Stimulated activated memory B cell treated with anti-CD40 and anti-IgM and Interleukin-4, amounts not matched to agents 10 μg/mL and 1 μg/mL and 100 μg/mL, for 72 hours (primary cell): ENCODE results near the gene KARS1.
A peak's percentile ranks its signal among the peaks of the same experiment; 100 is the strongest.

Experiments
- ATAC-seq: fragments of 150-1000 bp; cut with Tn5 transposase; 2 replicates; pipeline ENCODE4 v1.10.0; 2021
- H3K27ac Mint-ChIP-seq: one replicate; pipeline ENCODE4 v1.8.0; 2022; ENCODE audit warnings: mild to moderate bottlenecking, mixed read lengths
- H3K27me3 Mint-ChIP-seq: one replicate; pipeline ENCODE4 v1.8.0; 2022; ENCODE audit warnings: mixed read lengths
- H3K36me3 Mint-ChIP-seq: one replicate; pipeline ENCODE4 v1.8.0; 2022; ENCODE audit warnings: mixed read lengths
- H3K4me1 Mint-ChIP-seq: one replicate; pipeline ENCODE4 v1.8.0; 2022; ENCODE audit warnings: mixed read lengths
- H3K4me3 Mint-ChIP-seq: one replicate; pipeline ENCODE4 v1.8.0; 2022; ENCODE audit warnings: mild to moderate bottlenecking, moderate library complexity, mixed read lengths
- H3K9me3 Mint-ChIP-seq: one replicate; pipeline ENCODE4 v1.8.0; 2022; ENCODE audit warnings: mixed read lengths

KARS1 gene

DNA sequence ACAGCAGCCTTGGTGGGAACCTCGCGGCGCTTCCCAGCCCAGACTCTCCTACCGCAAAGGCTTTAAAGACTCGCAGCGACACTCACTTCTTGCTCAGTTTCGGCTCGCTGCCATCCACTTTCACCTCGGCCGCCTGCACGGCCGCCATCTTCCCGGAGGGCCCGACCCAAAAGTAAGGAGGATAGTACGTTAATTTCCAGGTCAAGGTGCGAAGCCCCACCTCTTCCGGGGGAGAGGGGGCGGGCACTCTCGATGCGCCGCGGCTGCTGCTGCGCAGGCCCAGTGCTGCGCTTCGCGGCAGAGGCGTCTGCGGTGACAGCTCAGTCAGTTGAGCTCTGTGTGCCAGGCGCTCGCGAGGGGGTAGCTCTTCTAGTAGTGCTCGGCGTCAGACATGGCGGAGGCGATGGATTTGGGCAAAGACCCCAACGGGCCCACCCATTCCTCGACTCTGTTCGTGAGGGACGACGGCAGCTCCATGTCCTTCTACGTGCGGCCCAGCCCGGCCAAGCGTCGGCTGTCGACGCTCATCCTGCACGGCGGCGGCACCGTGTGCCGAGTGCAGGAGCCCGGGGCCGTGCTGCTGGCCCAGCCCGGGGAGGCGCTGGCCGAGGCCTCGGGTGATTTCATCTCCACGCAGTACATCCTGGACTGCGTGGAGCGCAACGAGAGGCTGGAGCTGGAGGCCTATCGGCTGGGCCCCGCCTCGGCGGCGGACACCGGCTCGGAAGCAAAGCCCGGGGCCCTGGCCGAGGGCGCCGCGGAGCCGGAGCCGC is at the start of gene KARS1, which contains the start of gene TERF2IP:
Gene KARS1, minus strand, starts transcription at position 174 of the 773 bp plus-strand sequence. Its CDS starts 26 bp downstream, at position 148.
Gene TERF2IP, plus strand, starts transcription at position 282 of the 773 bp plus-strand sequence. Its CDS starts 110 bp downstream, at position 392.
- Mint-ChIP-seq H3K36me3 (peaks cover 22% of the 10 kb centered on the region), H3K4me1 (peaks cover 49% of the 10 kb centered on the region), H3K27ac (peak within 1 kb of the TSS; percentile 97), H3K27me3 (no peaks in the 10 kb centered on the region), H3K9me3 (no peaks in the 10 kb centered on the region), H3K4me3 (peak within 1 kb of the TSS; percentile 92)
- ATAC-seq = peak; percentile 97

DNA sequence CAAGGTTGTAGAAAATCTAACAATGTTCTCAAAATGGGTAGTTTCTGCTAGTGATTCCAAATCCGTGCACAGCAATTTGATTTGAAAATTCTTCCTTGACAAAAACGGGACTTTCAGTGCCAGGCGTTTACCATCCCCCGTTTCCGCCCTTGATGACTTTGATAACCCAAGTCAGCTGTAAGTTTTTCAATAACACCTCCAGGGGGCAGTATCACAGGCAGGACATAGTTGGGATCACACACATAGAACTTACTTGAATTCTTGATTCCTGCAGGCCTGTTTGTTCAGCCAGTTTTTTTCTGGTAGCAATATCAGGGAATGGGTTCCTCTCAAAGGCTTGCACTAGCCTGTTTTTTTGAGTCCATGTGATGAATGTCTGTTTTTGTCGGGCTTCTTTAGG is 48.2 kb upstream of the KARS1 start:
- Mint-ChIP-seq H3K36me3 (no peaks in the 10 kb centered on the region), H3K4me3 (no peak overlapping the region)

DNA sequence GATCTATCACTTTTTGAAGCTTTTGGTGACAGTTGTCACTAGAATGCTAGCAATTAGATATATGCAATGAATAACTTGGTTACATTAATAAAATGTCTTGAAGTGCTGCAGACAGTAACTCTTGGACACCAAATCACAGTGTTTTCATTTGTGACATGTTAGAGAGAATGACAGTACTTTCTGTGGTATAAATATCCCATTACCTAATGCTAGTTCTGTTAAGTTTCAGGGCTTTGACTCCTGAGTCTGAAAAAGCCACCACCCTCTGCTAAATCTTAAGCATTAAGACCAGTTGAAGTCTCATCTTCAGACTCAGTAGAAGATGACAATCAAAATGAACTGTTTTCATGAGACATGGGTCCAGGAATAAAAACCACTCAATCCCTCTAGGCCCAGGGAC is 39.9 kb upstream of the KARS1 start:
- Mint-ChIP-seq H3K4me1 (no peaks in the 10 kb centered on the region), H3K36me3 (peaks cover 18% of the 10 kb centered on the region), H3K4me3 (no peak overlapping the region), H3K9me3 (peaks cover 12% of the 10 kb centered on the region), H3K27ac (no peak overlapping the region), H3K27me3 (no peaks in the 10 kb centered on the region)
- no peak for ATAC-seq

More for the DNA sequence above, 48.2 kb upstream of the KARS1 start:
- no peaks in the 10 kb centered on the region for H3K9me3 Mint-ChIP-seq
- no peaks in the 10 kb centered on the region for H3K4me1 Mint-ChIP-seq
- H3K27me3 Mint-ChIP-seq = no peaks in the 10 kb centered on the region
- no peak overlapping the region for H3K27ac Mint-ChIP-seq
- ATAC-seq = no peak

DNA sequence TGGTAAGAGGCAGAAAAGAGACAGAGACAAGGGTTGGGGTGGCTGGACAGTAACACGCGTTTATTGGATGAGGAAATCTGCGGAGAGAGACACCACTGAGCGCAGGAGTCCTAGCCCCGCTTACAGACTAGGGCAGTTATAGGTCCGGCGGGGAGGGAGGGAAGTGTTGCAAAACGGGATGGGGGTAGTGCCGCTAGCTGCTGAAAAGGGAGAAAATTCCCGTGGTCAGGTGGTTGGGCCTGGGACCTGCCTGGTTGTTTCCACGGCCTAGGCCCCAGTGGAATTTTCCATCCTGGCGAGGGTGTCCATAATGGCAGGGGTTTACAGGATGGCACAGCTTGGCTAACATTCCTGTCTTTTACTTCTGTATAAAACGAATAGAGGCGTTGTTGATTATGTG is 34.8 kb upstream of the KARS1 start:
- Mint-ChIP-seq H3K27ac (no peak overlapping the region), H3K36me3 (peaks cover 13% of the 10 kb centered on the region), H3K9me3 (peaks cover 12% of the 10 kb centered on the region), H3K4me1 (no peaks in the 10 kb centered on the region), H3K27me3 (no peaks in the 10 kb centered on the region), H3K4me3 (no peak overlapping the region)
- no peak for ATAC-seq

DNA sequence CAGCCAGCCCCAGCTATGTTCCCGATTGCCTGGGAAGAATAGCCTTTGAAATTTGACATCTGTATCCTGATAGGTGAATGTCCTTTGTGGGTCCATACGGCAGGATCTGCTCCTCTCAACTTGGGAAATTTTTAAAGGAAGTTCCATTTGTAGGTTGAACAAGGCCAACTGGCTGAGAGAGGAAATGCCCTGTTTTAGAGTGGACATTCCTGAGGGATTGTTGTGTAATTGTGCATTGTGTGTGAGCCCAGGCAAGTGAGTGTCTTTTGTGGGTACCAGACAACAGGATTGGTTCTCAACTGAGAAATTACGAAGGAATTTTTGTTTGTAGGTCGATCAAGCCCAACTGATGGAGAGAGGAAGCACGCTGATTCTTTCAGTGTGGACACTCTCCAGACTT is 31.9 kb upstream of the KARS1 start:
- Mint-ChIP-seq H3K27me3 (no peaks in the 10 kb centered on the region), H3K27ac (no peak overlapping the region), H3K4me3 (no peak overlapping the region), H3K4me1 (no peaks in the 10 kb centered on the region), H3K9me3 (peaks cover 10% of the 10 kb centered on the region), H3K36me3 (peaks cover 17% of the 10 kb centered on the region)
- ATAC-seq = no peak

DNA sequence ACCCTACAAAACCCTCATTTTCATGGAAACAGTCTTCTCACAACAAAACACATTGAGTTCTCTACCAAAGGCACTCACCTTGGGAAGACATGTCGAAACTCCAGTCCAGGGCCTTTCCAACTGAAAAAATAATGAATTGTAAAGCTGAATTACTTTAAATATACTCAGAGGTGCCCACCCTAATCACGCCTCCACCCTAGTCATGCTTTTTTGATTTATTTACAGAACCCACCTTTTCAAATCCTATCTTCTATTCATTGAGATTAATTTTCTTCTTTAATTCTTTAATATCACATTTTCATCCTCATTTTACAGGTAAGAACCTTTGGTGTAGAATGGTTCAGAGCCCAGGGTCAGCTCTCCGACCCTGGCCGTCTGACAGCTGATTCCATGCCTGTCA is 29.4 kb upstream of the KARS1 start, which contains the start of gene CPHXL2:
Gene CPHXL2, minus strand, starts transcription at position 101 of the 400 bp plus-strand sequence. Its CDS starts 10 bp downstream, at position 91.
- Mint-ChIP-seq H3K9me3 (no peaks in the 10 kb centered on the region), H3K36me3 (peaks cover 7% of the 10 kb centered on the region), H3K4me1 (no peaks in the 10 kb centered on the region), H3K27ac (no peak within 1 kb of the TSS), H3K4me3 (no peak within 1 kb of the TSS), H3K27me3 (no peaks in the 10 kb centered on the region)
- ATAC-seq = no peak

DNA sequence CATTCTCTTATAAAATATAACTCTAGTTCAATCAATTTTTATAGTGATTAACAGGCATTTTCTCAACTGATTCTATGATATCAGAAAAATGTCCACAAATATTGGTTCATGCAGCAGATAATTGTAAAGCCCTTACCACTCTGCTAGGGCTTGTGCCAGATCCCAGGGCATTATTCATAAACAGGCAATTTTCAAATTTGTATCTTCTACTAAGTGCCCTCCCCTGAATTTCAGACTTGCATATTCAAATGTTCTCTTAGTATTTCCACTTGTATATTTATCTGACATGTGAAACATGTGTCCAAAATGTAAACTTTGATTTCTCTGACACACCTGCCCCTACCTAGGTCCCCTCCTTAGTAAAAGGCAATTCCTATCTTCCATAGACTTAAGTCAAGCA is 20.0 kb upstream of the KARS1 start:
- no peaks in the 10 kb centered on the region for H3K27me3 Mint-ChIP-seq
- no peaks in the 10 kb centered on the region for H3K9me3 Mint-ChIP-seq
- H3K4me1 Mint-ChIP-seq = no peaks in the 10 kb centered on the region
- H3K4me3 Mint-ChIP-seq = no peak overlapping the region
- no peak for ATAC-seq
- H3K27ac Mint-ChIP-seq = no peak overlapping the region
- no peaks in the 10 kb centered on the region for H3K36me3 Mint-ChIP-seq

DNA sequence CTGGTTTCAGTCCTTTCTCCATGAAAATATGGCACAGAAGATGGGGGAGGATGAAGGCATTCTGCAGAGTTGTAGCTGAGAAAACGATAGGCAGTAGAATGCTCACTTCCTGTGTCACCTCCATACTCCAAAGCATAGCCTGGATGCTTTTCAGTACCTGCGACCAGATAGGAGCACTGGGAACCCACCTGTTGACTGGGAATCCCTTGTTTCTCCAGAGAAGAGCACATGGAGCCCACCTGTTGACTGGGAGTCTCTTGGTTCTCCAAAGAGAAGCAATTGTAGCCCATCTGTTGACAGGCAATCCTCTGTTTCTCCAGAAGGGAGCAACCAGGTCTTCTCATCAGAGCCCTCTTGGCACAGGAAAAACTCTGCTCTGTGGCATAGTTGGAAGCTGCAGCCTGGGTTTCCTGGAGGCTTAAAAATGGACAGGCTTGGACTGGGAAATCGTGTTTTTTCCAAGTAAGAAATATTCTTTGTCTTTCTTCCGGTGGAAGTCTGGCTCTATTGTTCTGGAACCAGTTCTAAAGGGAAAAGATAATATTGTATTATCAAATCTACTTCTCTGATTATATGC is 13.3 kb upstream of the KARS1 start:
- ATAC-seq = no peak
- H3K27me3 Mint-ChIP-seq = no peaks in the 10 kb centered on the region
- H3K4me1 Mint-ChIP-seq = peaks cover 8% of the 10 kb centered on the region
- H3K36me3 Mint-ChIP-seq = peaks cover 30% of the 10 kb centered on the region
- H3K27ac Mint-ChIP-seq = no peak overlapping the region
- H3K9me3 Mint-ChIP-seq = no peaks in the 10 kb centered on the region
- H3K4me3 Mint-ChIP-seq = no peak overlapping the region

DNA sequence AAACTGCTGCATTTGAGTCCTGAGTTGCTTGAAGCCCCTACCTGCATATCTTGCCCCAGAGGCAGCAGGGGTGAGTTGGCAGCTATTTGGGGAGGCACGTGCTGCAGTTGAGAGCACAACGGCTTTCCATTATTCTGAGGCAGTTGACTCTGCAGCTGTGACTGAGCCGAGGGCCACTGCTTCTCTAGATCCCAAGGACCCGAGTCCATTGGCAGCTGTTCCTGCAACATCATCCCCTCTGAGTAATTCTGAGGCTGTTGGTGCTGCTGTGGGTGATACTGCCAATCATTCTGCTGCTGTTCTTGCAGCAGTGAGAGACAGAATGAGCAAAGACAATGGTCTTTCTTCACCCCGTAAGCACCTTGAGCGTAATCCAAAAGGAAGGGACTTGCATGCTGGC is 12.9 kb upstream of the KARS1 start:
- no peak for ATAC-seq
- H3K36me3 Mint-ChIP-seq = peaks cover 35% of the 10 kb centered on the region
- peaks cover 8% of the 10 kb centered on the region for H3K4me1 Mint-ChIP-seq
- H3K27me3 Mint-ChIP-seq = no peaks in the 10 kb centered on the region
- no peak overlapping the region for H3K27ac Mint-ChIP-seq
- no peak overlapping the region for H3K4me3 Mint-ChIP-seq
- no peaks in the 10 kb centered on the region for H3K9me3 Mint-ChIP-seq

DNA sequence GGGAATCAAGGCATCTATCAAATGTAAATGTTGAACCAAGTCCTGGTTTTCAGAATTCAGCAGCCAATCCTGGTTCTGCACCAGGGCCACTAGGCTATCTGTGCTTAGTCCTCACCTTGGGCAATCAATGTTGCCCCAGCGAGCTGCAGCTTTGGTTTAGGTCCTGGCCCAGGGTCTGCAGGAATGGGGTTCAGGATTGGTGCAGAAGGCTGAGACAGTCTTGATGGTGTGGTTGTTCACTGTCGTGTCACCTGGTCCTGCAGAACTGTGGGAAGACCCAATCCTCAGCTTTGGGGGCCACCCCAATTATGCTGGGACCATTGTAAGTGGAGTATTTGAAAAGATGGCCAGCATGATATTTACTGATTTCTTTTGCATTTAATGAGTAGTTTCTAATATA is 10.7 kb upstream of the KARS1 start:
- peaks cover 21% of the 10 kb centered on the region for H3K4me1 Mint-ChIP-seq
- H3K9me3 Mint-ChIP-seq = no peaks in the 10 kb centered on the region
- H3K36me3 Mint-ChIP-seq = peaks cover 47% of the 10 kb centered on the region
- H3K27ac Mint-ChIP-seq = no peak overlapping the region
- H3K27me3 Mint-ChIP-seq = no peaks in the 10 kb centered on the region
- H3K4me3 Mint-ChIP-seq = no peak overlapping the region
- no peak for ATAC-seq

DNA sequence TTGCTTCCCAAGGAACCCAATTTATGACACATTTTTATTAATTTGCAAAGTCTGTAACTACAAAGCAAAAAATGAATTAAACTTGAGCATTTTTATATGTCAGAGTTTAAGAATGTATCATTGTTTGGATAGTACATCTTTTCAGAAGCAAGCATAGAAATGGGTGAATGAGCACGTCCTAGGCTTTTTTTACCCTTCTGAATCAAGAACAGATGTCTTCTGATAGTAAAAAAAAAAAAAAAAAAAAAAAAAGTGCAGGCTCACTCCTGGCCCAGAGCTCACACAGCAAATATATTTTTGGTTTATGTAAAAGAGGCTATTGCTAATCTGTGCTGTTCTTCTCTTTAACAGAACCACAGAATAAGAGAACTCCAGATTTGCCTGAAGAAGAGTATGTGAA is 6.5 kb upstream of the KARS1 start:
- Mint-ChIP-seq H3K4me1 (peaks cover 55% of the 10 kb centered on the region), H3K4me3 (no peak overlapping the region), H3K36me3 (peaks cover 53% of the 10 kb centered on the region), H3K9me3 (no peaks in the 10 kb centered on the region), H3K27me3 (no peaks in the 10 kb centered on the region), H3K27ac (peak overlapping the region; percentile 67)
- no peak for ATAC-seq

DNA sequence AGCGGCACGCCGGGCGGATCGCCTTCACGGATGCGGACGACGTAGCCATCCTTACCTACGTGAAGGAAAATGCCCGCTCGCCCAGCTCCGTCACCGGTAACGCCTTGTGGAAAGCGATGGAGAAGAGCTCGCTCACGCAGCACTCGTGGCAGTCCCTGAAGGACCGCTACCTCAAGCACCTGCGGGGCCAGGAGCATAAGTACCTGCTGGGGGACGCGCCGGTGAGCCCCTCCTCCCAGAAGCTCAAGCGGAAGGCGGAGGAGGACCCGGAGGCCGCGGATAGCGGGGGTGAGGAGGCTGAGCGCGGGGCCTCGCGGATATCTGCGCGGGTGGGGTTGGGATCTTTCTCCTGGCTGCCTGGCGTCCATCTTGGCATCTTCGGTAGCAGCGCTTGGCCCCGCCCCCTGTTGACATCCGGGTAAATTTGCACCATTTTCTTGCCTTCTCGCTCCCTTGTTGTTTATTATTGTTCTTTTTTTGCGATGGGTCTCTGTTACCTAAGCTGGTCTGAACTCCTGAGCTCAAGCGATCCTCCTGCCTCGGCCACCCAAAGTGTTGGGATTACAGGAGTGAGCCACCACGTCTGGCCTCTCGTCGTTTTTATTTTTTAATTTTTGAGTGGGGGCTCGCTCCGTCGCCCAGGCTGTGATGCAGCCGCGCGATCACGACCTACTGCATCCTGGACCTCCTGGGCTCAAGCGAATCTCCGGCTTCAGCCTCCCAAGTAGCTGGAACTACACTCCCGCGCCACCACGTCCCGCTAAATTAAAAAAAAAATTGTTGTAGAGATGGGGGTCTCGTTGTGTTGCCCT is 1.0 kb upstream of the KARS1 start:
- Mint-ChIP-seq H3K4me3 (peak overlapping the region; percentile 92), H3K36me3 (peaks cover 26% of the 10 kb centered on the region), H3K27me3 (no peaks in the 10 kb centered on the region), H3K27ac (peak overlapping the region; percentile 97), H3K4me1 (peaks cover 57% of the 10 kb centered on the region), H3K9me3 (no peaks in the 10 kb centered on the region)
- ATAC-seq = peak; percentile 66

DNA sequence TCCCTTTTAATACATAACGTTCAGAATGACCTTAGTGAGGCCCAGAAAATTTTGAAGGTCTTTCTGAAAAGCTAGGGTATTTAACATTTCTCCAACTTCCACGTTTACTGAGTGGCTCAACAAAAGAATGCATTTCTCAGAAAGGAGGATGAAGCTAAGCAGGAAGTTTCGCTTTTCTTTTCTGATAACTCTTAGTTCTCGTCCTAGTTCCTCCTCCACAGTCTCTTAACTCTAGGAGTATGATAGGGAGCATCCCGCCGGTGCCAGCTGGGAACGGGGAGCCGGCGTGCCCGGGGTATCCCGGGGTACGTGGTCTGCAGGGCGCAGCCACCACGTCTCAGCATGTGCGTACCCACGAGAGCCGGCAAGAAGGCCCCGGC is 363 bp downstream of the KARS1 start:
- peak overlapping the region; percentile 92 for H3K4me3 Mint-ChIP-seq
- peaks cover 44% of the 10 kb centered on the region for H3K4me1 Mint-ChIP-seq
- peak; percentile 31 for ATAC-seq
- H3K27ac Mint-ChIP-seq = peak overlapping the region; percentile 97
- peaks cover 21% of the 10 kb centered on the region for H3K36me3 Mint-ChIP-seq
- H3K27me3 Mint-ChIP-seq = no peaks in the 10 kb centered on the region
- H3K9me3 Mint-ChIP-seq = no peaks in the 10 kb centered on the region

DNA sequence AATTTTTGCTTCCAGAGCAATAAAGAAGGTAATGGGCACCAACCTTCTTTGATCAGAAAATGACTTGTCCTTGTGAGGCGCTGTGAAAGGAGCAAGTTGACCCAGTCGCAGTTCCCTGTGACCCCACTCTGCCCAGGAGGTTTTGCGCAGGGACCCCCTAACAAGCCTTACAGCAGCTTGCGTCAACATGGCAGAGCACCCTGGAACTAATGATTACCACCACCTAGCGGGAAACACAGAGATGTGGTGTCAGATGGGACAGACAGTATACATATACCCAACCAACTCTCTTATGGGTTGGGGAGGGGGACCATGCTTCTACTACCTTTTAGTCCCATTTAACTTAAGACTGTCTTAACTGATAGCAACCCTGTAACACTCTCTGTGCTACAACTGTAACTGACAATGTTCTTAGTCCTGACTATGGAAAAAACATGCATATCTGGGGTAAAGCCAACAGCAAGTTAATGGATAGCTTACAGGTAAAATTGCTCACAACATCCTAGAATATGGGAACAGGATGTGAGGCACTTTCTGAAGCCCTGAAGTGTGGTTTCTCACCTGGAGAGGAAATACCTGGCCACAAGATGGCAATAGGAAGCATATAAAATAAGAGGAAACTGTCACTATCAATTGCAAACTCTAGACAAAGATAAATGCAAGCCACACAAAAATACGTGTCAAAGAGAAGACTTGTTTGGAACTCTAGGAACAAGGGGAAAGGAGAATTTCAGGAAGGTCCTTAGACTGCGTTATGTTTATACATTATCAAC is 3.0 kb downstream of the KARS1 start:
- no peaks in the 10 kb centered on the region for H3K9me3 Mint-ChIP-seq
- H3K4me1 Mint-ChIP-seq = peaks cover 20% of the 10 kb centered on the region
- no peak for ATAC-seq
- H3K4me3 Mint-ChIP-seq = peak overlapping the region; percentile 21
- H3K27me3 Mint-ChIP-seq = no peaks in the 10 kb centered on the region
- peak overlapping the region; percentile 50 for H3K27ac Mint-ChIP-seq
- peaks cover 34% of the 10 kb centered on the region for H3K36me3 Mint-ChIP-seq

DNA sequence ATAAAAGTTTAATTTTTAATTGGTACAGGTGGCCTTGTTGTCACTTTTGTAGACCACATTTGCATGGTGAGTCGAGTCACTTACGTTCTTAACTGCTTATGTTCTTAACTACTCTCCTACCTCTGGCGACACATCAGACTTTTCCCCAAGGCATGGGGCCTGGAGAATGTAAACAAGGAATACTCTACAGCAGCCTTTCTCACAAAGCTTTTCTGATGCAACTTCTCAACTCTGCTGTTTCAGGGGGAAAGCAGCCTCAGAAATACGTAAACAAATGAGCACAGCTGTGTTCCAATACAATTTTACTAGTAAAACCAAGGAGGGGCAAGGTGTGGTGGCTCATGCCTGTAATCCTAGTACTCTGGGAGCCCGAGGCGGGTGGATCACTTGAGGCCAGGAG is 6.9 kb downstream of the KARS1 start:
- H3K4me1 Mint-ChIP-seq = peaks cover 20% of the 10 kb centered on the region
- no peak for ATAC-seq
- no peak overlapping the region for H3K27ac Mint-ChIP-seq
- H3K4me3 Mint-ChIP-seq = no peak overlapping the region
- no peaks in the 10 kb centered on the region for H3K9me3 Mint-ChIP-seq
- no peaks in the 10 kb centered on the region for H3K27me3 Mint-ChIP-seq
- peaks cover 64% of the 10 kb centered on the region for H3K36me3 Mint-ChIP-seq
